Duodenal mucosa (tissue), 2 donors: Measurements from ENCODE around the gene ADAMTSL3.

ENCODE experiments used
- H3K27ac ChIP-seq: one replicate; pipeline ENCODE4 v1.7.0; 2013; ENCODE audit warnings: low read depth, low read length
- H3K27me3 ChIP-seq, 2 donors: one replicate each; pipeline ENCODE4 v1.7.0; 2013; ENCODE audit warnings: low read length in 2 of 2, control low read depth in 1 of 2; ENCODE audit not compliant: insufficient read depth in 2 of 2, control insufficient read depth in 1 of 2
- H3K36me3 ChIP-seq, 2 donors: one replicate each; pipeline ENCODE4 v1.7.0; 2013; ENCODE audit warnings: low read length in 2 of 2, control low read depth in 1 of 2; ENCODE audit not compliant: insufficient read depth in 2 of 2, control insufficient read depth in 1 of 2
- H3K4me1 ChIP-seq, 2 donors: one replicate each; pipeline ENCODE4 v1.7.0; 2013; ENCODE audit warnings: low read length in 2 of 2, control low read depth in 1 of 2; ENCODE audit not compliant: insufficient read depth in 2 of 2, control insufficient read depth in 1 of 2
- H3K4me3 ChIP-seq, 2 donors: one replicate each; pipeline ENCODE4 v1.7.0; 2013; ENCODE audit warnings: low read length in 2 of 2, low read depth in 1 of 2
- H3K9ac ChIP-seq, 2 donors: one replicate each; pipeline ENCODE4 v1.7.0; 2013; ENCODE audit warnings: low read length in 2 of 2, low read depth in 1 of 2
- H3K9me3 ChIP-seq, 2 donors: one replicate each; pipeline ENCODE4 v1.7.0; 2013; ENCODE audit warnings: low read length in 2 of 2, control low read depth in 1 of 2; ENCODE audit not compliant: control insufficient read depth in 1 of 2

Gene ADAMTSL3

DNA sequence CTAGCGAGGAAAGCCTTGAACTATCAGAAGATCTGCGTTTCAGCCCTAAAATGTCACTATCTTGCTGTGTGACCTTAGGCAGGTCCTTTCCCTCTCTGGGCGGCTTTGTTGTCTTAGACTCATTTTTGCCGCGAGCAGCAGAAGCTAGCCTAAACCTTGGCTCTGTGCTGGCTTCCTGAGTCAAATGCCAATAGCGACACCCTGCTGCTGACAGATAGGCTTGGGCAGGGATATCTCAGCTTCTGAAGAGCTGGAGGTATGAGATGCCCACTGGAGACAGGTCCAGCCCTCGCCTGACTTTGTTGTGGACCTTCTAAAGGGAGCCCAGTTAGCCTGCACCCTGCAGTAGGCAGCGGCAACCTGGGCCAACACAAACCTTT lies 1.3 kb downstream of the ADAMTSL3 start:
- Histone ChIP-seq H3K27me3 (peaks cover 5 to 8% of the 10 kb centered on the region in 2 donors), H3K4me1 (no peaks in the 10 kb centered on the region), H3K36me3 (no peaks in the 10 kb centered on the region), H3K9me3 (no peaks in the 10 kb centered on the region), H3K4me3 (no peak overlapping the region), H3K9ac (no peak overlapping the region), H3K27ac (no peak overlapping the region)

GRCh38 chr15:83656192-83656591 lies 2.3 kb downstream of the ADAMTSL3 start:
- Histone ChIP-seq H3K27me3 (peaks cover 5 to 8% of the 10 kb centered on the region in 2 donors), H3K9me3 (no peaks in the 10 kb centered on the region), H3K4me1 (no peaks in the 10 kb centered on the region), H3K9ac (no peak overlapping the region), H3K27ac (no peak overlapping the region), H3K4me3 (no peak overlapping the region), H3K36me3 (no peaks in the 10 kb centered on the region)

DNA sequence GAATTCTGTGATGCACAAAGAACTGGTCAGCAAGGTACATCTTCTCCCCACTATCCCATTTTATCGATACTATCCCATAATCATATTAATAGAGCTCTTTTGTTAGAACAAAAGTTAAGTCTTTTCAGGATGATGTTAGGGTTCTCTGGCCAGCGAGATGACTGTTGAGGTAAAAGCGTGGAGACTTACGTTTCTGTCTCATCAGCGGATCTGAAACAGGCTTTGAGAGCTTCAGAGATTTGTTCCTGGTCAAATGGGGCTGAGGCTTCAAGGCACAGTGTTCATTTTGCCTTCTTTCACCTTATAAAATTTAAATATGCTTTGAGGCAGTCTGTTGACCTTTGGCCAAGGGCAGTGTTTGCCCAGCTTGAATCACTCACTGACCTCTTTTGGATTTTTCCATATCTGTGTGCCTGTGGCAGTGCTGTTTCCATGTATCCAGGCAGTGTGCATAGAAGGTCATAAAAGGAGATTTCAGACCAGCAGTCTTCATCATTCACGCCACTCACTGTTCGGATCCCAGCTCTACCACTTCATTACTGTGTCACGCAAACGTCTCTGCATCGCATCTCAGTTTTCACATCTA lies 3.1 kb downstream of the ADAMTSL3 start:
- Histone ChIP-seq H3K9ac (no peak overlapping the region), H3K36me3 (no peaks in the 10 kb centered on the region), H3K27ac (no peak overlapping the region), H3K4me1 (no peaks in the 10 kb centered on the region), H3K27me3 (peaks cover 5 to 8% of the 10 kb centered on the region in 2 donors), H3K4me3 (no peak overlapping the region), H3K9me3 (no peaks in the 10 kb centered on the region)

- no peaks in the 10 kb centered on the region for H3K4me1 ChIP-seq
- H3K9ac ChIP-seq = no peak overlapping the region
- no peaks in the 10 kb centered on the region for H3K36me3 ChIP-seq
- no peak overlapping the region for H3K4me3 ChIP-seq
- H3K27ac ChIP-seq = no peak overlapping the region
- no peaks in the 10 kb centered on the region for H3K9me3 ChIP-seq
- H3K27me3 ChIP-seq = peaks cover 5 to 8% of the 10 kb centered on the region in 2 donors
Observed at GRCh38 chr15:83657549-83657948, 3.6 kb downstream of the ADAMTSL3 start.

GRCh38 chr15:83658430-83659416 lies 4.8 kb downstream of the ADAMTSL3 start:
- Histone ChIP-seq H3K36me3 (no peaks in the 10 kb centered on the region), H3K27ac (no peak overlapping the region), H3K27me3 (peaks cover 0 to 8% of the 10 kb centered on the region in 2 donors), H3K4me3 (no peak overlapping the region), H3K4me1 (no peaks in the 10 kb centered on the region), H3K9me3 (no peaks in the 10 kb centered on the region), H3K9ac (no peak overlapping the region)

- Histone ChIP-seq H3K9ac (no peak overlapping the region), H3K9me3 (no peaks in the 10 kb centered on the region), H3K27ac (no peak overlapping the region), H3K36me3 (no peaks in the 10 kb centered on the region), H3K4me3 (no peak overlapping the region), H3K4me1 (no peaks in the 10 kb centered on the region), H3K27me3 (peaks cover 0 to 8% of the 10 kb centered on the region in 2 donors)
Observed at GRCh38 chr15:83659417-83659812, 5.5 kb downstream of the ADAMTSL3 start.

GRCh38 chr15:83665480-83665879 lies 11.6 kb downstream of the ADAMTSL3 start:
- Histone ChIP-seq H3K27ac (no peak overlapping the region), H3K4me1 (no peaks in the 10 kb centered on the region), H3K36me3 (no peaks in the 10 kb centered on the region), H3K4me3 (no peak overlapping the region), H3K9ac (no peak overlapping the region), H3K27me3 (no peaks in the 10 kb centered on the region), H3K9me3 (no peaks in the 10 kb centered on the region)

- Histone ChIP-seq H3K4me3 (no peak overlapping the region), H3K27ac (no peak overlapping the region), H3K4me1 (no peaks in the 10 kb centered on the region), H3K9ac (no peak overlapping the region), H3K27me3 (no peaks in the 10 kb centered on the region), H3K36me3 (no peaks in the 10 kb centered on the region), H3K9me3 (no peaks in the 10 kb centered on the region)
Observed at GRCh38 chr15:83670672-83671229, 16.8 kb downstream of the ADAMTSL3 start.

- no peaks in the 10 kb centered on the region for H3K36me3 ChIP-seq
- no peaks in the 10 kb centered on the region for H3K27me3 ChIP-seq
- no peak overlapping the region for H3K27ac ChIP-seq
- H3K9ac ChIP-seq = no peak overlapping the region
- no peaks in the 10 kb centered on the region for H3K4me1 ChIP-seq
- no peak overlapping the region for H3K4me3 ChIP-seq
- no peaks in the 10 kb centered on the region for H3K9me3 ChIP-seq
Observed at GRCh38 chr15:83671603-83672002, 17.7 kb downstream of the ADAMTSL3 start.

DNA sequence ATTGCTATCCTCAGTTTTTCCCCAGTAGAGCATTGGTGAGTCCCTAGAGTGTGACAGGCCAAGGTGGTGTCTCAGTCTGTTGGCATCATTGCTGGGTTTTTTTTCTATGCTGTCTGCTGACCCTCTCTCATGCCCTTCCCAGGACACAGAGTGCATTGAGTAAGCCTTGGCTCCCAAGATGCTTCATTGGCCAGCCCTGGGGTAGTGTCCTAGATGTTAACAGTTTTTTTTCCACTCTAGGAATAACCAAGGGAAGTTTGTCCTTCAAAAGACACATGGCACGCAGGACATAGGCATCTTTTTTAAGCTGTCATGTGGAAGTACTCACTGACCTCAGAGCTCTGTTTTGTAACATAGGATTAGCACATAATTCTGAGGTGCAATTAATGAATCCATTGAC lies 19.5 kb downstream of the ADAMTSL3 start:
- H3K9me3 ChIP-seq = no peaks in the 10 kb centered on the region
- no peaks in the 10 kb centered on the region for H3K4me1 ChIP-seq
- H3K4me3 ChIP-seq = no peak overlapping the region
- no peak overlapping the region for H3K27ac ChIP-seq
- no peaks in the 10 kb centered on the region for H3K27me3 ChIP-seq
- H3K36me3 ChIP-seq = no peaks in the 10 kb centered on the region
- H3K9ac ChIP-seq = no peak overlapping the region
